GM12878 (cell line): ENCODE data around the gene ZDHHC19.

ENCODE experiments used
- CHD4 ChIP-seq: fragments of 200-600 bp; sonication (generic); IDR thresholded peaks from 2 replicates; pipeline ENCODE4 v1.6.1; 2016; ENCODE audit warnings: mild to moderate bottlenecking
- ETV6 ChIP-seq, 2 experiments: fragments of 450-650 bp in 1 of 2; IDR thresholded peaks in 1 of 2; conservative IDR thresholded peaks in 1 of 2; 2 replicates each; pipeline ENCODE4 v1.6.1; 2014; ENCODE audit warnings: antibody characterized with exemption in 1 of 2, borderline replicate concordance in 1 of 2, low read depth in 1 of 2, mild to moderate bottlenecking in 1 of 2, moderate library complexity in 1 of 2
- FOS ChIP-seq: IDR thresholded peaks from 3 replicates; pipeline ENCODE4 v1.6.1; 2011; ENCODE audit warnings: borderline replicate concordance; ENCODE audit not compliant: insufficient read length; ENCODE audit errors: extremely low read depth
- FOXM1 ChIP-seq: IDR thresholded peaks from 2 replicates; pipeline ENCODE4 v1.6.1; 2012; ENCODE audit warnings: low read depth, mild to moderate bottlenecking, inconsistent platforms, low read length, moderate library complexity
- NBN ChIP-seq: fragments of 450-650 bp; IDR thresholded peaks from 2 replicates; pipeline ENCODE4 v1.6.1; 2016
- NFIC ChIP-seq: IDR thresholded peaks from 2 replicates; pipeline ENCODE4 v1.6.1; 2012; ENCODE audit warnings: low read depth, mild to moderate bottlenecking, inconsistent platforms, low read length, moderate library complexity
- PRDM15 ChIP-seq: fragments of 450-650 bp; formaldehyde crosslinking; IDR thresholded peaks from 2 replicates; pipeline ENCODE4 v1.4.0; 2020; ENCODE audit warnings: mild to moderate bottlenecking, moderate library complexity
- TF ChIP-seq, protein P1 (sequence below): IDR thresholded peaks from 2 replicates; pipeline ENCODE4 v1.6.1; 2012; ENCODE audit warnings: low read depth, low read length, improper control_type of control experiment
- TF ChIP-seq, protein P2 (sequence below), 3 experiments: IDR thresholded peaks in 2 of 3; conservative IDR thresholded peaks in 1 of 3; 2 replicates each; pipeline ENCODE4 v1.5.1; 2011; ENCODE audit warnings: low read depth in 3 of 3, low read length in 3 of 3, mild to moderate bottlenecking in 3 of 3, control low read depth in 2 of 3, moderate library complexity in 2 of 3, inconsistent platforms in 1 of 3, mixed read lengths in 1 of 3; ENCODE audit not compliant: control insufficient read depth in 2 of 3, insufficient read depth in 1 of 3; ENCODE audit errors: extremely low read depth in 1 of 3

DNA sequence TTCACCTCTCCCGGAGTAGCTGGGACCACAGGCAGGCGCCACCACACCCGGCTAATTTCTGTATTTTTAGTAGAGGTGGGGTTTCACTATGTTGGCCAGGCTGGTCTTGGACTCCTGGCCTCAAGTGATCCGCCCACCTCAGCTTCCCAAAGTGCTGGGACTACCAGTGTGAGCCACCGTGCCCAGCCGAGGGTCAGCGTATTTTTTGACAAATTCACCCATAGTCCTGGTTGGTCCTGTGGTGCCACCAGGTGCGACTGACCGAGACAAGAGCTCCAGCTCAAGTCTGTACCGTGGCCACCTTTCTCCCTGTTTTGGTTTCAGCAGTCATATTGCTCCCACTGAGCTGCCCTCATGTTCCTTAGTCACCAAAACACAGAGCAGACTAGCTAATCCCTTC is 13.9 kb upstream of the ZDHHC19 start:
- no peak for TF ChIP-seq PRDM15
- TF ChIP-seq, protein P1, sequence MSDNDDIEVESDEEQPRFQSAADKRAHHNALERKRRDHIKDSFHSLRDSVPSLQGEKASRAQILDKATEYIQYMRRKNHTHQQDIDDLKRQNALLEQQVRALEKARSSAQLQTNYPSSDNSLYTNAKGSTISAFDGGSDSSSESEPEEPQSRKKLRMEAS = no peak
- no peak for TF ChIP-seq CHD4
- TF ChIP-seq FOS = no peak
- no peak for TF ChIP-seq NFIC
- no peak for TF ChIP-seq FOXM1
- no peak for TF ChIP-seq ETV6 (conservative IDR thresholded peaks at IDR 0.05 in 1 of 2, IDR thresholded peaks at IDR 0.05 in 1 of 2; ENCODE audit: borderline replicate concordance in 1 of 2, low read depth in 1 of 2)
- TF ChIP-seq, protein P2, sequence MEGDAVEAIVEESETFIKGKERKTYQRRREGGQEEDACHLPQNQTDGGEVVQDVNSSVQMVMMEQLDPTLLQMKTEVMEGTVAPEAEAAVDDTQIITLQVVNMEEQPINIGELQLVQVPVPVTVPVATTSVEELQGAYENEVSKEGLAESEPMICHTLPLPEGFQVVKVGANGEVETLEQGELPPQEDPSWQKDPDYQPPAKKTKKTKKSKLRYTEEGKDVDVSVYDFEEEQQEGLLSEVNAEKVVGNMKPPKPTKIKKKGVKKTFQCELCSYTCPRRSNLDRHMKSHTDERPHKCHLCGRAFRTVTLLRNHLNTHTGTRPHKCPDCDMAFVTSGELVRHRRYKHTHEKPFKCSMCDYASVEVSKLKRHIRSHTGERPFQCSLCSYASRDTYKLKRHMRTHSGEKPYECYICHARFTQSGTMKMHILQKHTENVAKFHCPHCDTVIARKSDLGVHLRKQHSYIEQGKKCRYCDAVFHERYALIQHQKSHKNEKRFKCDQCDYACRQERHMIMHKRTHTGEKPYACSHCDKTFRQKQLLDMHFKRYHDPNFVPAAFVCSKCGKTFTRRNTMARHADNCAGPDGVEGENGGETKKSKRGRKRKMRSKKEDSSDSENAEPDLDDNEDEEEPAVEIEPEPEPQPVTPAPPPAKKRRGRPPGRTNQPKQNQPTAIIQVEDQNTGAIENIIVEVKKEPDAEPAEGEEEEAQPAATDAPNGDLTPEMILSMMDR (IDR thresholded peaks at IDR 0.05 in 2 of 3, conservative IDR thresholded peaks at IDR 0.05 in 1 of 3; ENCODE audit: control insufficient read depth in 2 of 3, extremely low read depth in 1 of 3, insufficient read depth in 1 of 3, low read depth in 3 of 3, low read length in 3 of 3) = no peak
- no peak for TF ChIP-seq NBN
